ENCODE measurements around the gene TBC1D8B. TPM values are rescaled to one million over a fixed set of nuclear protein-coding genes. Genes with fewer than 3 reads are reported as not detected.

The TBC1D8B gene
- total RNA-seq, 1 donor from 2014 or later = 7.4 TPM

GRCh38 chrX:106891762-106892460, 89.4 kb downstream of the TBC1D8B start:
- intact Hi-C loops (cut with DNase I) = no loop called here
- H3K4me3 ChIP-seq = no peak overlapping the region
- no peak for TF ChIP-seq CTCF (IDR thresholded peaks at IDR 0.05)
- H3K27ac ChIP-seq = no peak overlapping the region
- H3K9me3 ChIP-seq = no peaks in the 10 kb centered on the region
- H3K27me3 ChIP-seq (ENCODE audit: low read depth) = no peaks in the 10 kb centered on the region
- no peaks in the 10 kb centered on the region for H3K4me1 ChIP-seq
- ATAC-seq (no peak), DNase-seq (no peak)
- no peaks in the 10 kb centered on the region for H3K36me3 ChIP-seq

GRCh38 chrX:106894392-106894909, 92.0 kb downstream of the TBC1D8B start:
- peak; percentile 85 to 90 for ATAC-seq
- Histone ChIP-seq H3K4me1 (no peaks in the 10 kb centered on the region), H3K27me3 (ENCODE audit: low read depth) (no peaks in the 10 kb centered on the region), H3K27ac (no peak overlapping the region), H3K9me3 (no peaks in the 10 kb centered on the region), H3K4me3 (no peak overlapping the region), H3K36me3 (no peaks in the 10 kb centered on the region)
- DNase-seq = peak; percentile 46
- peak; percentile 69 for TF ChIP-seq CTCF (IDR thresholded peaks at IDR 0.05)
- intact Hi-C loops (cut with DNase I) = no loop called here

GRCh38 chrX:106894978-106895452, 92.5 kb downstream of the TBC1D8B start:
- no peak for TF ChIP-seq CTCF (IDR thresholded peaks at IDR 0.05)
- peak; percentile 53 to 62 for ATAC-seq
- intact Hi-C loops (cut with DNase I) = no loop called here

GRCh38 chrX:106897259-106897658, 94.8 kb downstream of the TBC1D8B start:
- no peak for ATAC-seq
- intact Hi-C loops (cut with DNase I) = no loop called here
- no peak overlapping the region for H3K27ac ChIP-seq

More at GRCh38 chrX:106894978-106895452, 92.5 kb downstream of the TBC1D8B start:
- Histone ChIP-seq H3K9me3 (no peaks in the 10 kb centered on the region), H3K4me3 (no peak overlapping the region), H3K4me1 (no peaks in the 10 kb centered on the region), H3K27me3 (ENCODE audit: low read depth) (no peaks in the 10 kb centered on the region), H3K27ac (no peak overlapping the region), H3K36me3 (no peaks in the 10 kb centered on the region)
- DNase-seq = no peak

GRCh38 chrX:106898462-106898861, 96.0 kb downstream of the TBC1D8B start:
- intact Hi-C loops (cut with DNase I) = no loop called here
- Histone ChIP-seq H3K4me1 (no peaks in the 10 kb centered on the region), H3K36me3 (no peaks in the 10 kb centered on the region), H3K27ac (no peak overlapping the region), H3K27me3 (ENCODE audit: low read depth) (no peaks in the 10 kb centered on the region), H3K9me3 (no peaks in the 10 kb centered on the region), H3K4me3 (no peak overlapping the region)
- no peak for DNase-seq
- ATAC-seq = peak; percentile 65 to 66
- peak; percentile 27 for TF ChIP-seq CTCF (IDR thresholded peaks at IDR 0.05)

More at GRCh38 chrX:106897259-106897658, 94.8 kb downstream of the TBC1D8B start:
- TF ChIP-seq CTCF (IDR thresholded peaks at IDR 0.05) = no peak
- DNase-seq = no peak
- Histone ChIP-seq H3K36me3 (no peaks in the 10 kb centered on the region), H3K4me1 (no peaks in the 10 kb centered on the region), H3K9me3 (no peaks in the 10 kb centered on the region), H3K4me3 (no peak overlapping the region), H3K27me3 (ENCODE audit: low read depth) (no peaks in the 10 kb centered on the region)
